SH-SY5Y (cell line): ENCODE results near the gene GP1BA.

ENCODE experiments used
- GATA2 ChIP-seq: IDR thresholded peaks from 2 replicates; pipeline ENCODE4 v1.6.1; 2011; ENCODE audit warnings: mild to moderate bottlenecking, low read depth, low read length
- GATA3 ChIP-seq: IDR thresholded peaks from 2 replicates; pipeline ENCODE4 v1.6.1; 2011; ENCODE audit warnings: low read depth, mild to moderate bottlenecking, low read length, moderate library complexity

GRCh38 chr17:4966844-4967538, 34.9 kb downstream of the GP1BA start:
- TF ChIP-seq GATA2 (no peak), GATA3 (no peak)
